HTERT RPE-1 (cell line): ENCODE results near the gene TRIM24.
"Not testable (repeated sequence)": the region's sequence is repeated elsewhere in the genome, so short reads cannot be mapped to it uniquely, and the experiment has no call there.

Experiments used
- in situ Hi-C: fragments of 300-500 bp; cut with MboI; formaldehyde crosslinking; loops from 4 replicates; pipeline ENCODE4 v1.14.3; 2020; ENCODE audit warnings: low sequenced_read_pairs

The TRIM24 gene

DNA sequence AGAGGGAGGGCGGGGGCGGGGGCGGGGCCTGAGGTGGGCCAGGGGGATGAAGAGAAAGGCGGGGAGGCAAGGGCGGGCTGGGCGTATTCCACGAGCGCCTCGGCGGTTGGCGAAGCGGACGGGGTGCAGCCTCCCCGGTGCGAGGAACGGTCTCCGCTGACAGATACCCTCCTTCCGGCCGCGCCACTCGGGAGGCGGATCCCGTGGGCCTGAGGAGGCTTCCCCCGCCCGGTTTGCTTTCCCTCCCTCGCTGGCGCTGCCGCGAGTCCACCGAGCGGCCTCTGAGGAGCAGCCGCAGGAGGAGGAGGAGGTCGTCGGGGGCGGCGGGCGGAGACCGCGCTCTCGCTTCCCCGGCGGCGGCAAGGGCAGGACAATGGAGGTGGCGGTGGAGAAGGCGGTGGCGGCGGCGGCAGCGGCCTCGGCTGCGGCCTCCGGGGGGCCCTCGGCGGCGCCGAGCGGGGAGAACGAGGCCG is at the start of gene TRIM24:
TRIM24 (plus strand) TSS at position 84 of the 473 bp plus-strand sequence; CDS start at position 374, 290 bp downstream.
- in situ Hi-C loops = no loop called here

GRCh38 chr7:138412077-138412476 is 48.0 kb upstream of the TRIM24 start:
- in situ Hi-C loops = not testable (repeated sequence)

GRCh38 chr7:138412921-138413320 is 47.1 kb upstream of the TRIM24 start:
- in situ Hi-C loops = not testable (repeated sequence)

GRCh38 chr7:138417078-138417700 is 42.9 kb upstream of the TRIM24 start:
- in situ Hi-C loops = no loop called here

DNA sequence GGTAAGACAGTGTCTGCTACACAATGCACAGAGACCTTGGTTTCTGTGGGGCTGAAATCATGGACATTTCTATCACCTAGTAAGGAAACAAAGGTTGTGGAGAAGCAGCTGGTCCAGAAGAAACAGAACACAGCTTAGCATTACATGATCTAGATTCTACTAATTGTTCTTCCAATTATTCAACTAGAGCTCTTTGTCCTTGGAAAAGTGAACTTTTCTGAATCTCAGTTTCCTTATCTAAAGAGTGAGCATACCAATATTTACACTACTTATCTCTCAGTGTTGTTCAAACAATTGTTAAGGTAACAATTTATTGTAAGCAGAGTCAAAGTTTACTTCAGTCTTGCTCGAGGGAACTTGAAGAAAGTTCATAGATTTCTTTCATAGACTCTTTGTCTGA is 42.3 kb upstream of the TRIM24 start:
- in situ Hi-C loops = no loop called here

DNA sequence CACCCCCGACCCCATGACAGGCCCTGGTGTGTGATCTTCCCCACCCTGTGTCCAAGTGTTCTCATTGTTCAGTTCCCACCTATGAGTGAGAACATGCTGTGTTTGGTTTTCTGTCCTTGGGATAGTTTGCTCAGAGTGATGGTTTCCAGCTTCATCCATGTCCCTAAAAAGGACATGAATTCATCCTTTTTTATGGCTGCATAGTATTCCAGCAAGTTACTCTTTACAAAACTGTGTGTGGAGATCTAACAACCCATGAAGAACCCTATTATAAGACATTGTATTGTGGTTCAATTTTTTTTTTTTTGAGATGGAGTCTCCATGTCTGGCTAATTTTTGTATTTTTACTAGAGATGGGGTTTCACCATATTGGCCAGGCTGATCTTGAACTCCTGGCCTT is 41.7 kb upstream of the TRIM24 start:
- in situ Hi-C loops = not testable (repeated sequence)

GRCh38 chr7:138425026-138425425 is 35.0 kb upstream of the TRIM24 start:
- in situ Hi-C loops = no loop called here

GRCh38 chr7:138429577-138430250 is 30.3 kb upstream of the TRIM24 start:
- in situ Hi-C loops = no loop called here

DNA sequence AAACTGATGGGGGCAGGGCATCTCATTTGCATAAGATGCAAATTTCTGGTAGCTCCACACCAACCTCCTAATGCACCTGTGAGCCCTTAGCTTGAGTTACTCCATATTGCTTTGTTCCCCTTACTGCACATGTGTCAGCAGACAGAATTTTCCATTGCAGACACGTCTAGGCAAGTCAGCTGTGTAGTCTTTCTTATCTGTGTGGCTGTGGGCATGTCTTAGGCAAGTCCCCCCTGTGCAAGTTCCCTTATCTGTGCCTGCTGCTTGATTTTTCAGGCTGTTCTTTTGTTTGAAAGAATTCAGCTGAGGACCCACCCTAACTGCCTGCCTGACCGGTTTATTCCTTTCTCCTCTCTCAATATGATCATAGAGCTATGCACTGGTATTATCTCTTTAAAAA is 28.5 kb upstream of the TRIM24 start:
- in situ Hi-C loops = no loop called here

GRCh38 chr7:138433583-138434443 is 26.2 kb upstream of the TRIM24 start:
- in situ Hi-C loops = no loop called here

GRCh38 chr7:138434597-138435019 is 25.5 kb upstream of the TRIM24 start:
- in situ Hi-C loops = no loop called here

DNA sequence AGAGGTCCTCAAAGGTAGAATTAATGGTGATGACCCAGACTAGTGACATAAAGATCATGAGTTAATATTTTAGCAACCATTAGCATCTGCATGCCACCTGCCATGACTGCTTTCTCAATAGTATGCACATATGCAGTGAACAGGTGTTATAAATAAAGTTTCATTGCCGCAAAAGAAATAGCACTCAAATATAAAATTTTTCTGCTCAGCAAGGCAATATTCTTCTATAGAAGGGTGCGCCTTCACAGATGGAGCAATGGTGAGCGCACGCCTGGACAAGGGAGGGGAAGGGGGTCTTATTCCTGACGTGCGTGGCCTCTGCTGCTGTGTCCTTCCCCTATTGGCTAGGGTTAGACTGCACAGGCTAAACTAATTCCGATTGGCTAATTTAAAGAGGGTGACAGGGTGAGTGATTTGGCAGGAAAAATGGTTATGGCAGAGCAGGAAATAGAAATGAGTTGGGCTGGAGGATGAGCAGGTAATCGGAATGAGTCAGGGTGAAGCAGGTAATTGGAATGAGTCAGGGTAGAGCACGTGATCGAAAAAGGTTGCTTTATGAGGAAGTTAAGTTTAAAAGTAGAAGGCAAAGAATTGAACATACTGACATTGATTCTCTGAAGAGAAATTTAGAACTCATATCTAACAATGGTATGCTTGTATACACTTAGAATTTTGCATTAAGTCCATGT is 24.7 kb upstream of the TRIM24 start:
- in situ Hi-C loops = no loop called here

DNA sequence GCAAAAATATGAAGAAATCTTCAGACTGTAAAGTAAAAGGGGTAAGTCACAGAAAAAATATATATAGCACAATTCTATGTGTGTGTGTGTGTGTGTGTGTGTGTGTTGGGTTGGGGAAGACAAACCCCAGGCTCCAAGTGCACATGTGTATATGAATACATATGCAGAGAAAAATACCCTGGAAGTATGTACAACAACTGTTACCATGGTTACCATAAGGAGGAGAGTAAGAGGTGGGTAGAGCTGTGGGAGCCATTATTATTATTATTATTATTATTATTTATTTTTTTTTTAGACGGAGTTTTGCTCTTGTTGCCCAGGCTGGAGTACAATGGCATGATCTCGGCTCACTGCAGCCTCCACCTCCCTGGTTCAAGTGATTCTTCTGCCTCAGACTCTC is 23.7 kb upstream of the TRIM24 start:
- in situ Hi-C loops = no loop called here

- in situ Hi-C loops = no loop called here
Observed at GRCh38 chr7:138440460-138440859, 19.6 kb upstream of the TRIM24 start.

GRCh38 chr7:138442822-138443221 is 17.2 kb upstream of the TRIM24 start:
- in situ Hi-C loops = no loop called here

- in situ Hi-C loops = no loop called here
Observed at GRCh38 chr7:138449580-138449979, 10.5 kb upstream of the TRIM24 start.

- in situ Hi-C loops = no loop called here
Observed at GRCh38 chr7:138455609-138456008, 4.5 kb upstream of the TRIM24 start.

GRCh38 chr7:138456220-138456619 is 3.8 kb upstream of the TRIM24 start:
- in situ Hi-C loops = no loop called here

- in situ Hi-C loops = no loop called here
Observed at GRCh38 chr7:138458576-138459412, 1.3 kb upstream of the TRIM24 start.
